ENCODE results near the gene RALB.

- TF ChIP-seq EGR1 (IDR thresholded peaks at IDR 0.05) = no peak
- TF ChIP-seq FOXM1 (IDR thresholded peaks at IDR 0.05; ENCODE audit: borderline replicate concordance, low read depth) = no peak
- TF ChIP-seq RAD21 (IDR thresholded peaks at IDR 0.05; ENCODE audit: low read depth) = no peak
- TF ChIP-seq REST (IDR thresholded peaks at IDR 0.05; ENCODE audit: low read depth) = no peak
- TF ChIP-seq EP300 (IDR thresholded peaks at IDR 0.05; ENCODE audit: borderline replicate concordance) = no peak
- TF ChIP-seq TEAD4 (IDR thresholded peaks at IDR 0.05) = no peak
- no peak for TF ChIP-seq ZBTB7A (IDR thresholded peaks at IDR 0.05; ENCODE audit: low read depth)
- no peak for TF ChIP-seq TCF12 (IDR thresholded peaks at IDR 0.05; ENCODE audit: low read depth)
- TF ChIP-seq MAX (IDR thresholded peaks at IDR 0.05) = no peak
- TF ChIP-seq NFIC (IDR thresholded peaks at IDR 0.05) = no peak
- TF ChIP-seq YY1 (IDR thresholded peaks at IDR 0.05; ENCODE audit: low read depth) = no peak
Measured at GRCh38 chr2:120246546-120247300, 5.9 kb upstream of the RALB start.
